AG04450 (cell line): ENCODE data around the gene COG5. TPM values are rescaled to one million over a fixed set of nuclear protein-coding genes. Genes with fewer than 3 reads are reported as not detected.

Experiments
- CTCF ChIA-PET: fragments of 300-600, 350-600 bp; formaldehyde crosslinking; extraction: SDS; loops from one replicate; lab custom pipeline; 2022; ENCODE audit warnings: antibody characterized with exemption, inconsistent platforms; lab: Charles Lee
- POLR2A ChIA-PET: fragments of 350-600 bp; formaldehyde crosslinking; extraction: SDS; loops from one replicate; lab custom pipeline; 2021; ENCODE audit warnings: antibody characterized with exemption, inconsistent platforms; lab: Yijun Ruan, JAX
- DNase-seq: peaks from one replicate; pipeline ENCODE4 v3.0.0-alpha.2; 2011; ENCODE audit warnings: low read depth, low spot score
- H3K27ac ChIP-seq: one replicate; pipeline ENCODE4 v1.5.1; 2012; ENCODE audit warnings: low read depth, low read length, control low read depth
- H3K27me3 ChIP-seq: one replicate; pipeline ENCODE4 v1.6.0; 2012; ENCODE audit warnings: low read length; ENCODE audit not compliant: control insufficient read depth, insufficient read depth
- H3K4me3 ChIP-seq: 2 replicates; pipeline ENCODE4 v1.5.1; 2011; ENCODE audit warnings: mild to moderate bottlenecking, low read depth, low read length, control low read depth
- H3K9me3 ChIP-seq: 2 replicates; pipeline ENCODE4 v1.5.1; 2012; ENCODE audit warnings: low read length; ENCODE audit not compliant: control insufficient read depth, insufficient read depth
- CTCF ChIP-seq: IDR thresholded peaks from 2 replicates; pipeline ENCODE4 v1.5.1; 2011; ENCODE audit warnings: low read depth, low read length, control low read depth, inconsistent platforms
- polyA plus RNA-seq: library from polyadenylated mRNA; depleted of rRNA; stranded (reverse); fragments of >200 nt; gene quantifications from 2 replicates; pipeline ENCODE4 v1.2.3, GENCODE V29; 2011

The COG5 gene
- polyA plus RNA-seq, 1 experiment = 55.2 TPM

- no peak for DNase-seq
- TF ChIP-seq CTCF = no peak
- no peak overlapping the region for H3K27ac ChIP-seq
- POLR2A ChIA-PET = interaction anchor here (0.6 kb wide), 1 partner anchor 77 kb away, joined by 4 read pairs; no protein-coding TSS in a partner anchor
- H3K9me3 ChIP-seq = no peaks in the 10 kb centered on the region
- H3K27me3 ChIP-seq = no peaks in the 10 kb centered on the region
- H3K4me3 ChIP-seq = no peak overlapping the region
- CTCF ChIA-PET = no interaction called here
Observed at GRCh38 chr7:107233981-107234380, 329.7 kb downstream of the COG5 start.

- ChIA-PET CTCF (no interaction called here), POLR2A (no interaction called here)
- H3K4me3 ChIP-seq = no peak overlapping the region
- no peak overlapping the region for H3K27ac ChIP-seq
- TF ChIP-seq CTCF = no peak
- DNase-seq = no peak
- H3K27me3 ChIP-seq = no peaks in the 10 kb centered on the region
- no peaks in the 10 kb centered on the region for H3K9me3 ChIP-seq
Observed at GRCh38 chr7:107233174-107233573, 330.5 kb downstream of the COG5 start.

GRCh38 chr7:107232568-107233090, 331.1 kb downstream of the COG5 start:
- no peaks in the 10 kb centered on the region for H3K9me3 ChIP-seq
- POLR2A ChIA-PET = no interaction called here
- peak; percentile 23 for DNase-seq
- TF ChIP-seq CTCF = no peak
- H3K27ac ChIP-seq = no peak overlapping the region
- H3K4me3 ChIP-seq = no peak overlapping the region
- H3K27me3 ChIP-seq = no peaks in the 10 kb centered on the region
- CTCF ChIA-PET = no interaction called here

- ChIA-PET CTCF (no interaction called here), POLR2A (no interaction called here)
- no peaks in the 10 kb centered on the region for H3K9me3 ChIP-seq
- DNase-seq = no peak
- no peaks in the 10 kb centered on the region for H3K27me3 ChIP-seq
- no peak overlapping the region for H3K4me3 ChIP-seq
- TF ChIP-seq CTCF = no peak
- H3K27ac ChIP-seq = no peak overlapping the region
Observed at GRCh38 chr7:107230334-107230733, 333.4 kb downstream of the COG5 start.

GRCh38 chr7:107228291-107228690, 335.4 kb downstream of the COG5 start:
- no peak for TF ChIP-seq CTCF
- POLR2A ChIA-PET = interaction anchor here (1.6 kb wide), 1 partner anchor 59 kb away, joined by 3 read pairs; the partner anchor contains the start of gene HBP1
- no peak overlapping the region for H3K27ac ChIP-seq
- no peaks in the 10 kb centered on the region for H3K27me3 ChIP-seq
- H3K9me3 ChIP-seq = no peaks in the 10 kb centered on the region
- CTCF ChIA-PET = interaction anchor here (1.0 kb wide), 1 partner anchor 647 kb away, joined by 5 read pairs; no protein-coding TSS in a partner anchor
- H3K4me3 ChIP-seq = no peak overlapping the region
- no peak for DNase-seq
